ENCODE data around the gene GPR37L1. TPM values are rescaled to one million over a fixed set of nuclear protein-coding genes. Genes with fewer than 3 reads are reported as not detected.

GPR37L1 gene
- total and polyA plus RNA-seq, 2 of the 8 experiments (the other 6 are each of a cell fraction or from before 2014, with no cell fraction given), result 0.13 to 0.23 TPM

DNA sequence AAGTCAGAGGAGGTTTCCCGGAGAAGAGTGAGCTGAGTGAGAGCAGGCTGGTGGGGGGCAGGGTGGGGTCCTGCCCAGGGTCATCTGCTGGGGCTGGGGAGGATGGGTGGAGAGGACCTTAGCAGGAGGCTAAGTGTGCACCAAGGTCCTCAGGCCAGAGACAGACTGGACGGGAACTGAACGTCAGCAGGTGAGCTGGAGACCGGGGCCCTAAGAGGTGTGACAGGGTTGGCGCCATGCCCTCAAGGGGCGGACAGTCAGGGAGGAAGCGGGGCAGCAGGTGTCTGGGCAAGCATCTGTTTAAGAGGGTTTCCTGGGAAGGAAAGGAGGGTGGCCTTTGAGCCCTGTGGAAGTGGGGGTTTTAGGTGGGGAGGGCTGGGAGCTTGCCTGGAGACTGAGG is 51.3 kb downstream of the GPR37L1 start:
- no peak for FAIRE-seq
- TF ChIP-seq CBX5 (IDR thresholded peaks at IDR 0.05; ENCODE audit: low read depth, low read length) (no peak), ASH2L (IDR thresholded peaks at IDR 0.05; ENCODE audit: low read length) (no peak), MAFK (IDR thresholded peaks at IDR 0.05; ENCODE audit: low read depth, low read length) (no peak), YY1 (IDR thresholded peaks at IDR 0.05; ENCODE audit: low read depth, low read length) (no peak), BACH1 (IDR thresholded peaks at IDR 0.05; ENCODE audit: low read length) (no peak), TAF1 (IDR thresholded peaks at IDR 0.05; ENCODE audit: low read depth, low read length) (no peak), SIRT6 (IDR thresholded peaks at IDR 0.05; ENCODE audit: low read length) (no peak), NANOG (IDR thresholded peaks at IDR 0.05; ENCODE audit: insufficient read depth, low read depth, low read length, poor library complexity, severe bottlenecking) (no peak), KDM1A (IDR thresholded peaks at IDR 0.05; ENCODE audit: borderline replicate concordance, low read length) (no peak), SAP30 (IDR thresholded peaks at IDR 0.05; ENCODE audit: insufficient read depth, insufficient replicate concordance, low read length) (no peak), CTBP2 (IDR thresholded peaks at IDR 0.05; ENCODE audit: borderline replicate concordance, insufficient read depth, insufficient read length, low read length) (no peak), CBX8 (IDR thresholded peaks at IDR 0.05; ENCODE audit: borderline replicate concordance, low read depth, low read length) (no peak)
- TF ChIP-seq, protein P1, sequence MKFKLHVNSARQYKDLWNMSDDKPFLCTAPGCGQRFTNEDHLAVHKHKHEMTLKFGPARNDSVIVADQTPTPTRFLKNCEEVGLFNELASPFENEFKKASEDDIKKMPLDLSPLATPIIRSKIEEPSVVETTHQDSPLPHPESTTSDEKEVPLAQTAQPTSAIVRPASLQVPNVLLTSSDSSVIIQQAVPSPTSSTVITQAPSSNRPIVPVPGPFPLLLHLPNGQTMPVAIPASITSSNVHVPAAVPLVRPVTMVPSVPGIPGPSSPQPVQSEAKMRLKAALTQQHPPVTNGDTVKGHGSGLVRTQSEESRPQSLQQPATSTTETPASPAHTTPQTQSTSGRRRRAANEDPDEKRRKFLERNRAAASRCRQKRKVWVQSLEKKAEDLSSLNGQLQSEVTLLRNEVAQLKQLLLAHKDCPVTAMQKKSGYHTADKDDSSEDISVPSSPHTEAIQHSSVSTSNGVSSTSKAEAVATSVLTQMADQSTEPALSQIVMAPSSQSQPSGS (IDR thresholded peaks at IDR 0.05; ENCODE audit: low read length), result no peak

More for the DNA sequence above, 51.3 kb downstream of the GPR37L1 start:
- no peak for DNase-seq (ENCODE audit: low read depth in 1 of 2, low spot score in 2 of 2)
- Histone ChIP-seq H3K4me1 (replicated peaks in 1 of 4; ENCODE audit: control insufficient read depth in 3 of 4, insufficient read depth in 4 of 4, low read length in 3 of 4) (no peaks in the 10 kb centered on the region; a peak in 1 of 7 replicates), H4K91ac (replicated peaks; ENCODE audit: insufficient read length, low read length) (no peak overlapping the region), H4K20me1 (replicated peaks in 1 of 2; ENCODE audit: control insufficient read depth in 1 of 2, insufficient read depth in 2 of 2, low read length in 2 of 2) (peaks cover 0 to 2% of the 10 kb centered on the region in 2 experiments), H3K9me3 (ENCODE audit: insufficient read depth in 2 of 2, low read depth in 1 of 2, low read length in 1 of 2) (no peaks in the 10 kb centered on the region), H3K27ac (ENCODE audit: low read depth, low read length) (no peak overlapping the region), H3K23ac (ENCODE audit: insufficient read length) (no peak overlapping the region), H3K9ac (replicated peaks in 1 of 4; ENCODE audit: extremely low read depth in 1 of 4, low read depth in 3 of 4, low read length in 3 of 4) (no peak overlapping the region), H2BK12ac (ENCODE audit: low read depth, low read length) (no peak overlapping the region), H2AFZ (ENCODE audit: low read length) (no peak overlapping the region), H4K8ac (ENCODE audit: extremely low read depth, insufficient read depth, low read length) (no peak overlapping the region; the same call in 1 of the 2 replicates), H3K36me3 (ENCODE audit: control insufficient read depth in 2 of 4, insufficient read depth in 4 of 4, low read length in 3 of 4) (no peaks in the 10 kb centered on the region), H3K27me3 (replicated peaks in 1 of 4; ENCODE audit: control insufficient read depth in 3 of 4, extremely low read depth in 1 of 4, insufficient read depth in 3 of 4, low read length in 3 of 4) (no peaks in the 10 kb centered on the region), H3K79me1 (ENCODE audit: low read depth, low read length) (no peaks in the 10 kb centered on the region), H2BK120ac (replicated peaks; ENCODE audit: low read depth, low read length) (no peak overlapping the region), H3K18ac (ENCODE audit: extremely low read depth, low read length) (no peak overlapping the region), H2AK5ac (ENCODE audit: low read depth, low read length) (no peak overlapping the region), H4K5ac (ENCODE audit: insufficient read length, low read depth, low read length) (no peak overlapping the region), H2BK5ac (ENCODE audit: low read depth, low read length) (no peak overlapping the region), H3K23me2 (ENCODE audit: low read depth, low read length) (no peaks in the 10 kb centered on the region), H2BK15ac (ENCODE audit: low read length) (no peak overlapping the region), H3K4me2 (ENCODE audit: insufficient read depth in 1 of 2, low read depth in 2 of 2, low read length in 2 of 2) (no peak overlapping the region), H3K14ac (ENCODE audit: insufficient read length) (no peak overlapping the region), H3K56ac (replicated peaks; ENCODE audit: insufficient read length, low read depth, low read length) (no peak overlapping the region), H3K79me2 (ENCODE audit: control insufficient read depth in 1 of 2, insufficient read depth in 2 of 2, low read length in 2 of 2) (no peaks in the 10 kb centered on the region), H3K4ac (replicated peaks; ENCODE audit: insufficient read length, low read depth, low read length) (no peak overlapping the region), H2BK20ac (ENCODE audit: low read length) (no peak overlapping the region), H3K4me3 (ENCODE audit: extremely low read depth in 1 of 4, insufficient read depth in 2 of 4, low read depth in 3 of 4, low read length in 4 of 4) (no peak overlapping the region)
- POLR2A ChIA-PET (ENCODE audit: partially characterized antibody), result interaction anchor here (0.8 to 1.2 kb wide), 3 partner anchors 14 to 192 kb away, joined by 3 read pairs; no protein-coding TSS in a partner anchor
- CTCF ChIA-PET (ENCODE audit: partially characterized antibody), result interaction anchor here (0.6 to 5.2 kb wide), 8 partner anchors 11 to 124 kb away, joined by 3 to 74 read pairs (median 6); partner anchors contain the start of gene LGR6
- WGBS, 2 experiments (ENCODE audit: extremely low coverage in 1 of 2, insufficient coverage in 1 of 2, insufficient read length in 1 of 2, insufficient replicate concordance in 2 of 2, low coverage in 1 of 2, low lambda C conversion rate in 2 of 2, missing lambda C conversion rate in 1 of 2), result 86% methylated on average over 7 of the region's 7 CpGs; no CpG with 5 or more reads in 1 of the 2 experiments
